CD14-positive monocyte (primary cell): ENCODE data around the gene TTC39A. TPM values are rescaled to one million over a fixed set of nuclear protein-coding genes. Genes with fewer than 3 reads are reported as not detected.
"Not testable (repeated sequence)": the region's sequence is repeated elsewhere in the genome, so short reads cannot be mapped to it uniquely, and the experiment has no call there.

Experiments
- DNase-seq, 3 donors: peaks; one replicate each; pipeline ENCODE4 v3.0.0-alpha.2; 2011 to 2022
- H2AFZ ChIP-seq: 2 replicates; pipeline ENCODE4 v1.6.0; 2012; ENCODE audit warnings: mild to moderate bottlenecking, low read depth, low read length, inconsistent platforms; ENCODE audit not compliant: insufficient read depth, poor library complexity, severe bottlenecking
- H3K27ac ChIP-seq, 2 donors: 1 replicate in 1 of 2; 2 replicates in 1 of 2; pipeline ENCODE4 v1.5.1; 2012 to 2013; ENCODE audit warnings: low read length in 2 of 2, control low read depth in 1 of 2, inconsistent platforms in 1 of 2, low read depth in 1 of 2, mild to moderate bottlenecking in 1 of 2
- H3K27me3 ChIP-seq, 2 donors: one replicate each; pipeline versions ENCODE4 v1.6.0 to v1.6.1; 2011 to 2013; ENCODE audit warnings: low read length in 2 of 2; ENCODE audit not compliant: control insufficient read depth in 2 of 2, insufficient read depth in 2 of 2
- H3K36me3 ChIP-seq, 2 donors: replicated peaks in 1 of 2; 1 replicate in 1 of 2; 2 replicates in 1 of 2; pipeline versions ENCODE4 v1.5.1 to v1.6.1; 2012 to 2013; ENCODE audit warnings: low read length in 2 of 2, control low read depth in 1 of 2, inconsistent platforms in 1 of 2, mild to moderate bottlenecking in 1 of 2; ENCODE audit not compliant: insufficient read depth in 2 of 2, control insufficient read depth in 1 of 2
- H3K4me1 ChIP-seq, 2 donors: 1 replicate in 1 of 2; 2 replicates in 1 of 2; pipeline versions ENCODE4 v1.5.1 to v1.6.1; 2012 to 2013; ENCODE audit warnings: low read length in 2 of 2, control low read depth in 1 of 2, inconsistent platforms in 1 of 2, mild to moderate bottlenecking in 1 of 2, moderate library complexity in 1 of 2; ENCODE audit not compliant: insufficient read depth in 2 of 2, control insufficient read depth in 1 of 2
- H3K4me2 ChIP-seq: replicated peaks from 2 replicates; pipeline ENCODE3; 2012; ENCODE audit warnings: low read length, moderate library complexity, mild to moderate bottlenecking; ENCODE audit not compliant: poor library complexity, severe bottlenecking; ENCODE audit errors: extremely low read depth
- H3K4me3 ChIP-seq, 3 experiments: fragments of 200-600 bp in 1 of 3; sonication (generic) in 1 of 3; replicated peaks in 1 of 3; 1 replicate in 2 of 3; 2 replicates in 1 of 3; pipeline ENCODE4 v1.5.1; 2011 to 2013; ENCODE audit warnings: low read length in 3 of 3, mild to moderate bottlenecking in 3 of 3, control low read depth in 2 of 3, low read depth in 2 of 3, inconsistent platforms in 1 of 3, moderate library complexity in 1 of 3
- H3K79me2 ChIP-seq: 2 replicates; pipeline ENCODE4 v1.6.0; 2012; ENCODE audit warnings: mild to moderate bottlenecking, control low read depth, inconsistent platforms, low read length, moderate library complexity; ENCODE audit not compliant: insufficient read depth
- H3K9ac ChIP-seq: 2 replicates; pipeline ENCODE4 v1.6.0; 2017; ENCODE audit warnings: low read length, mild to moderate bottlenecking; ENCODE audit not compliant: insufficient read depth, poor library complexity, severe bottlenecking
- H3K9me3 ChIP-seq, 2 donors: replicated peaks in 1 of 2; 1 replicate in 1 of 2; 2 replicates in 1 of 2; pipeline versions ENCODE4 v1.5.1 to v1.6.1; 2012 to 2013; ENCODE audit warnings: low read length in 2 of 2, control low read depth in 1 of 2; ENCODE audit not compliant: control insufficient read depth in 1 of 2, insufficient read depth in 1 of 2
- H4K20me1 ChIP-seq: 2 replicates; pipeline ENCODE4 v1.6.0; 2012; ENCODE audit warnings: mild to moderate bottlenecking, low read length, control low read depth, moderate library complexity; ENCODE audit not compliant: insufficient read depth
- H3K27ac Mint-ChIP-seq, 7 donors: one replicate each; pipeline ENCODE4 v1.8.0; 2020; ENCODE audit warnings: mild to moderate bottlenecking in 7 of 7, mixed read lengths in 7 of 7, moderate library complexity in 6 of 7, inconsistent platforms in 2 of 7
- H3K27me3 Mint-ChIP-seq, 3 donors: one replicate each; pipeline ENCODE4 v1.8.0; 2021 to 2022; ENCODE audit warnings: low read depth in 3 of 3, mild to moderate bottlenecking in 3 of 3, mixed read lengths in 3 of 3, moderate library complexity in 3 of 3, inconsistent platforms in 1 of 3
- H3K36me3 Mint-ChIP-seq, 2 donors: one replicate each; pipeline ENCODE4 v1.8.0; 2020; ENCODE audit warnings: mixed read lengths in 2 of 2, inconsistent platforms in 1 of 2, mild to moderate bottlenecking in 1 of 2
- H3K4me1 Mint-ChIP-seq: one replicate; pipeline ENCODE4 v1.8.0; 2020; ENCODE audit warnings: mild to moderate bottlenecking, mixed read lengths
- H3K4me3 Mint-ChIP-seq, 2 donors: one replicate each; pipeline ENCODE4 v1.8.0; 2020; ENCODE audit warnings: mild to moderate bottlenecking in 2 of 2, mixed read lengths in 2 of 2, moderate library complexity in 1 of 2
- H3K9me3 Mint-ChIP-seq, 7 donors: one replicate each; pipeline ENCODE4 v1.8.0; 2020 to 2022; ENCODE audit warnings: mixed read lengths in 7 of 7, mild to moderate bottlenecking in 6 of 7, moderate library complexity in 6 of 7, inconsistent platforms in 2 of 7
- WGBS: methylation state at CpG from one replicate; pipeline ENCODE4 v1.1.5; 2013; ENCODE audit warnings: missing lambda C conversion rate; ENCODE audit not compliant: insufficient coverage; 5-methylcytosine and 5-hydroxymethylcytosine counted together
- intact Hi-C, 2 donors: fragments of 100-400 bp; cut with micrococcal nuclease; formaldehyde crosslinking; loops; one replicate each; pipeline versions ENCODE4 v1.15.0 to v1.15.1; 2023
- polyA plus RNA-seq, 3 donors: library from polyadenylated mRNA; depleted of rRNA in 1 of 3; unstranded in 2 of 3; stranded (reverse) in 1 of 3; fragments of 300-500 nt in 2 of 3; fragments of >200 nt in 1 of 3; fragmentation: Illumina TruSeq in 2 of 3; gene quantifications; 1 replicate in 2 of 3; 2 replicates in 1 of 3; pipeline ENCODE4 v1.2.3, GENCODE V29; 2012 to 2021
- TF ChIP-seq, protein P1 (sequence below): fragments of 200-600 bp; IDR thresholded peaks from one replicate; pipeline ENCODE4 v1.8.0; 2022; ENCODE audit warnings: antibody characterized with exemption, mild to moderate bottlenecking

Gene TTC39A
- polyA plus RNA-seq, 3 donors, result 0.16 TPM; not detected in 2

DNA sequence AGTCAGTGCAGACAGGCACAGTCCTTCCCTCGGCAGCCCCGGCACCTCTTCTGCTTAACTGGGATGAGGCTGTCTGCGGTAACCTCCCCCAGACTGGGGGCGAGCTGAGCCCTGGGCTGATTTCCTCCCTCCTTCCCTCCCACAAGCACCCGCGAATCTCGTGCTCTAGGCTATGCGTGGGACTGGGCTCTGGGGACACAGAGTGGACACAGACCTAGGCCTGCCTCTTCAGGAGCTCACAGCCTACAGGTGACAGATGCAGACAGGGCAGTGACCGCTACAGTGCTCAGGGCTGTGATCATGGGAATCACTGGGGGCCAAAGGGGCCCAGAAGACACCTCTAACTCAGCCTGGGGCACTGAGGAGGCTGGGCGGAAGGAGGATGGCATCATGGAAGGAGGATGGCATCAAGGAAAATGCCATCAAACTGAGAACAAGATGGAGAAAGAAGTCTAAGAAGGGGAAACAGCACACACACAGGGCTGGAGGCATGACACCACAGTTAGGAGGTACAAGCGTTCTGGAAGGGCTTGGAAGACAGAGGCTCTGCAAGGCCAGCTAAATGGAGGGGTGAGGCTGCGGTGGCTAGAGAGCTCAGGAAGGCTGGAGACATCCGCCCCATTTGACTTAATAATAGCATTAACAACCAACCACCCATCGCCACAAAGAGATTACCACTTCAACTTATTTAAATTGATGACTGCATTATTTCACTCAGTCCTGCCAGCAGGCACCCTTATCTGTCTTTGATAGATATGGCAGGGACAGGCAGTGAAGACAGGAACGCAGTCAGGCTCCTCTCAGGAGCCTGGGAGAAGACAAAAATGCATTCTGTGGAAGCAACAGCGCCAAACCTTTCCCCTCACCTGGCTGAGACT, 4.2 kb downstream of the TTC39A start:
- peaks cover 1 to 7% of the 10 kb centered on the region in 2 donors for H3K36me3 Mint-ChIP-seq
- WGBS, result 91% methylated on average over 11 of the region's 16 CpGs
- peaks cover 0 to 6% (median 5%) of the 10 kb centered on the region in 7 donors for H3K9me3 Mint-ChIP-seq

DNA sequence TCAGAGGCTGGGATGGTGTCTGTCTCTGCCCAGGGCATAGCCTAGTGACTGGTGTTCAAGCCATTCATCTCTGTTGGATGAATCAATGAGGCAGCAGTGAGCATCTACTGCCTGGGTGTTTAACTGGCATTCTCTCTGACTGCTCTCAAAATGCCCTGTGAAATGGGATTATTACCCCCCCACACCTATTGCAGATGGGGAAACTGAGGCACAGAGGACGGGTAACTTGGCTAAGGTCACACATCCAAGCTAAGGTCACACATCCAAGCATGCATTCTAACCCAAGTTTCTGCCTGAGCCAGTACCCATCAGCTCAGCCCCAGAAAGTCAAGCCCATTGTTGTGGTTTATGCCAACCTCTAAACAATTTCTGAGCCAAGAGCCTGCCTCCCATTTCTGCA, 5.0 kb downstream of the TTC39A start:
- Histone ChIP-seq H3K36me3 (no peaks in the 10 kb centered on the region), H3K4me2 (no peak overlapping the region), H4K20me1 (no peaks in the 10 kb centered on the region), H2AFZ (no peak overlapping the region), H3K27ac (no peak overlapping the region), H3K27me3 (peaks cover 5 to 10% of the 10 kb centered on the region in 2 donors), H3K9ac (no peak overlapping the region), H3K4me3 (no peak overlapping the region), H3K79me2 (no peaks in the 10 kb centered on the region), H3K9me3 (no peaks in the 10 kb centered on the region), H3K4me1 (no peaks in the 10 kb centered on the region)
- intact Hi-C loops, result no loop called here
- Mint-ChIP-seq H3K9me3 (peaks cover 0 to 3% (median 0%) of the 10 kb centered on the region in 7 donors), H3K27me3 (peaks cover 13 to 18% (median 13%) of the 10 kb centered on the region in 3 donors), H3K4me1 (peaks cover 2% of the 10 kb centered on the region), H3K27ac (no peak overlapping the region), H3K4me3 (no peak overlapping the region), H3K36me3 (peaks cover 0 to 2% of the 10 kb centered on the region in 2 donors)
- DNase-seq, result no peak
- TF ChIP-seq, protein P1, sequence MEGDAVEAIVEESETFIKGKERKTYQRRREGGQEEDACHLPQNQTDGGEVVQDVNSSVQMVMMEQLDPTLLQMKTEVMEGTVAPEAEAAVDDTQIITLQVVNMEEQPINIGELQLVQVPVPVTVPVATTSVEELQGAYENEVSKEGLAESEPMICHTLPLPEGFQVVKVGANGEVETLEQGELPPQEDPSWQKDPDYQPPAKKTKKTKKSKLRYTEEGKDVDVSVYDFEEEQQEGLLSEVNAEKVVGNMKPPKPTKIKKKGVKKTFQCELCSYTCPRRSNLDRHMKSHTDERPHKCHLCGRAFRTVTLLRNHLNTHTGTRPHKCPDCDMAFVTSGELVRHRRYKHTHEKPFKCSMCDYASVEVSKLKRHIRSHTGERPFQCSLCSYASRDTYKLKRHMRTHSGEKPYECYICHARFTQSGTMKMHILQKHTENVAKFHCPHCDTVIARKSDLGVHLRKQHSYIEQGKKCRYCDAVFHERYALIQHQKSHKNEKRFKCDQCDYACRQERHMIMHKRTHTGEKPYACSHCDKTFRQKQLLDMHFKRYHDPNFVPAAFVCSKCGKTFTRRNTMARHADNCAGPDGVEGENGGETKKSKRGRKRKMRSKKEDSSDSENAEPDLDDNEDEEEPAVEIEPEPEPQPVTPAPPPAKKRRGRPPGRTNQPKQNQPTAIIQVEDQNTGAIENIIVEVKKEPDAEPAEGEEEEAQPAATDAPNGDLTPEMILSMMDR, result no peak
- 80% methylated on average over 1 of the region's 1 CpG for WGBS

More for the DNA sequence above, 4.2 kb downstream of the TTC39A start:
- H3K4me3 ChIP-seq, result no peak overlapping the region
- H4K20me1 ChIP-seq, result no peaks in the 10 kb centered on the region
- peaks cover 11 to 17% of the 10 kb centered on the region in 2 donors for H3K27me3 ChIP-seq
- H3K79me2 ChIP-seq, result no peaks in the 10 kb centered on the region
- H2AFZ ChIP-seq, result no peak overlapping the region
- Mint-ChIP-seq H3K27ac (no peak overlapping the region), H3K27me3 (peaks cover 19 to 23% (median 20%) of the 10 kb centered on the region in 3 donors), H3K4me3 (no peak overlapping the region), H3K4me1 (peaks cover 8% of the 10 kb centered on the region)
- H3K4me1 ChIP-seq, result peaks cover 6 to 7% of the 10 kb centered on the region in 2 donors
- DNase-seq, result no peak
- no peak overlapping the region for H3K9ac ChIP-seq
- H3K9me3 ChIP-seq, result no peaks in the 10 kb centered on the region
- no peak overlapping the region for H3K27ac ChIP-seq
- no peak overlapping the region for H3K4me2 ChIP-seq
- no peaks in the 10 kb centered on the region for H3K36me3 ChIP-seq
- TF ChIP-seq, protein P1, result no peak
- intact Hi-C loops, result no loop called here

DNA sequence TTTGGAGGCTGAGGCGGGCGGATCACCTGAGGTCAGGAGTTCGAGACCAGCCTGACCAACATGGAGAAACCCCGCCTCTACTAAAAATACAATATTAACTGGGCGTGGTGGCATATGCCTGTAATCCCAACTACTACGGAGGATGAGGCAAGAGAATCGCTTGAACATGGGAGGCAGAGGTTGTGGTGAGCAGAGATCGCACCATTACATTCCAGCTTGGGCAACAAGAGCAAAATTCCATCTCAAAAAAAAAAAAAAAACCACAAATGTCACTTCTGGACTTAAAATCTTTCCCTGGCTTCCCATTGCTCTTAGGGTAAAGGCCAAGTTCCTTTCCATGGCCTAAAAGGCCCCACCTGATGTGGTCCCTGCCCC, 5.4 kb downstream of the TTC39A start:
- H3K4me1 Mint-ChIP-seq, H3K4me1 ChIP-seq, H3K27me3 ChIP-seq, H3K36me3 ChIP-seq, H3K4me3 Mint-ChIP-seq, H3K4me2 ChIP-seq, H4K20me1 ChIP-seq, DNase-seq, H3K27ac Mint-ChIP-seq, H2AFZ ChIP-seq, H3K9me3 ChIP-seq, H3K27ac ChIP-seq, H3K4me3 ChIP-seq, H3K79me2 ChIP-seq, H3K9me3 Mint-ChIP-seq, H3K36me3 Mint-ChIP-seq, intact Hi-C loops, H3K9ac ChIP-seq: not testable (repeated sequence)
- WGBS, result 100% methylated on average over 4 of the region's 8 CpGs
- H3K27me3 Mint-ChIP-seq, result peaks cover 13 to 17% (median 14%) of the 10 kb centered on the region in 3 donors
